Hypothalamus (tissue), 51 donors: ENCODE measurements around the gene CDC42EP3.
A peak's percentile ranks its signal among the peaks of the same experiment; 100 is the strongest.

Experiments
- DNase-seq, 51 donors: peaks; one replicate each; lab custom pipeline; 2025; lab: John Stamatoyannopoulos, UW

The CDC42EP3 gene

GRCh38 chr2:37671009-37671815 is at the start of gene CDC42EP3:
Gene CDC42EP3 (minus strand): TSS chr2:37671642. CDS start chr2:37646587, 25,055 bp downstream.
- DNase-seq: peak in 15 of 51 donors; percentile 8 to 55 (median 22)

GRCh38 chr2:37721201-37721560 is 49.7 kb upstream of the CDC42EP3 start:
- DNase-seq: no peak

- DNase-seq: no peak
Observed at GRCh38 chr2:37720533-37721200, 49.2 kb upstream of the CDC42EP3 start.

GRCh38 chr2:37718515-37719161 is 47.2 kb upstream of the CDC42EP3 start:
- no peak for DNase-seq

- no peak for DNase-seq
Observed at GRCh38 chr2:37713258-37713700, 41.8 kb upstream of the CDC42EP3 start.

- DNase-seq: no peak
Observed at GRCh38 chr2:37711831-37712230, 40.4 kb upstream of the CDC42EP3 start.

GRCh38 chr2:37711308-37711731 is 39.9 kb upstream of the CDC42EP3 start:
- no peak for DNase-seq

- no peak for DNase-seq
Observed at GRCh38 chr2:37709111-37709510, 37.7 kb upstream of the CDC42EP3 start.

- DNase-seq: no peak
Observed at GRCh38 chr2:37708146-37708545, 36.7 kb upstream of the CDC42EP3 start.

GRCh38 chr2:37707393-37707792 is 36.0 kb upstream of the CDC42EP3 start:
- DNase-seq: no peak

GRCh38 chr2:37706334-37707183 is 35.1 kb upstream of the CDC42EP3 start:
- DNase-seq: no peak

- no peak for DNase-seq
Observed at GRCh38 chr2:37705191-37705590, 33.7 kb upstream of the CDC42EP3 start.

GRCh38 chr2:37698931-37699481 is 27.6 kb upstream of the CDC42EP3 start:
- no peak for DNase-seq

GRCh38 chr2:37695336-37695735 is 23.9 kb upstream of the CDC42EP3 start:
- no peak for DNase-seq

- DNase-seq: no peak
Observed at GRCh38 chr2:37692711-37693110, 21.3 kb upstream of the CDC42EP3 start.

- DNase-seq: no peak
Observed at GRCh38 chr2:37689751-37690150, 18.3 kb upstream of the CDC42EP3 start.

- no peak for DNase-seq
Observed at GRCh38 chr2:37688771-37689468, 17.5 kb upstream of the CDC42EP3 start.

- DNase-seq: no peak
Observed at GRCh38 chr2:37686792-37687526, 15.5 kb upstream of the CDC42EP3 start.

- no peak for DNase-seq
Observed at GRCh38 chr2:37684809-37685208, 13.4 kb upstream of the CDC42EP3 start.
